Mesenteric fat pad (tissue), 1 donor: ENCODE data around the gene TIPRL. TPM values are rescaled to one million over a fixed set of nuclear protein-coding genes. Genes with fewer than 3 reads are reported as not detected.

Source experiments
- DNase-seq: peaks from one replicate; pipeline ENCODE4 v3.0.0-alpha.2; 2020; ENCODE audit warnings: low spot score
- total RNA-seq: library from RNA; stranded (reverse); fragmentation: NEBNext Ultra II Directional; extraction: Animal tissue kit (Norgen Biotek cat#: 25700); gene quantifications from one replicate; pipeline ENCODE4 v1.2.1, GENCODE V29; 2021
- donor health status: DM: yes; HTN: yes; CAD: no.

The TIPRL gene
- total RNA-seq, 1 donor from 2014 or later = 29.9 TPM

- DNase-seq = no peak
Measured at GRCh38 chr1:168246506-168246905, 67.7 kb downstream of the TIPRL start.

Other genes starting within 250 kb of the TIPRL start
- gene DCAF6, start 242.3 kb upstream of the TIPRL start, total RNA-seq = 54.6 TPM
- 83.9 TPM for gene MPC2, start 241.9 kb upstream of the TIPRL start, total RNA-seq
- gene GPR161, start 42.0 kb upstream of the TIPRL start, total RNA-seq = 6.2 TPM
- gene SFT2D2, start 47.0 kb downstream of the TIPRL start, total RNA-seq = 53.3 TPM
- gene TBX19, start 101.9 kb downstream of the TIPRL start, total RNA-seq = 0.87 TPM